AG04449 (cell line): Measurements from ENCODE around the gene DOCK2.
A peak's percentile ranks its signal among the peaks of the same experiment; 100 is the strongest.
"Not testable (repeated sequence)": the region's sequence is repeated elsewhere in the genome, so short reads cannot be mapped to it uniquely, and the experiment has no call there.

Experiments used
- CTCF ChIA-PET: fragments of 350-600 bp; formaldehyde crosslinking; extraction: SDS; loops from one replicate; lab custom pipeline; 2021; ENCODE audit warnings: antibody characterized with exemption; lab: Yijun Ruan, JAX
- POLR2A ChIA-PET: fragments of 400-600, 350-600 bp; formaldehyde crosslinking; extraction: SDS; loops from one replicate; lab custom pipeline; 2020; ENCODE audit warnings: antibody characterized with exemption, inconsistent platforms; lab: Yijun Ruan, JAX
- DNase-seq: peaks from one replicate; pipeline ENCODE4 v3.0.0-alpha.2; 2010; ENCODE audit warnings: low read depth, low spot score
- H3K4me3 ChIP-seq: 2 replicates; pipeline ENCODE4 v1.5.1; 2011; ENCODE audit warnings: low read depth, mild to moderate bottlenecking, control low read depth, low read length
- TF ChIP-seq, protein P1 (sequence below): IDR thresholded peaks from one replicate; pipeline ENCODE4 v1.5.1; 2011; ENCODE audit warnings: mild to moderate bottlenecking, moderate library complexity, low read length, control low read depth, inconsistent platforms; ENCODE audit not compliant: insufficient read depth; ENCODE audit errors: missing control alignments

Gene DOCK2

DNA sequence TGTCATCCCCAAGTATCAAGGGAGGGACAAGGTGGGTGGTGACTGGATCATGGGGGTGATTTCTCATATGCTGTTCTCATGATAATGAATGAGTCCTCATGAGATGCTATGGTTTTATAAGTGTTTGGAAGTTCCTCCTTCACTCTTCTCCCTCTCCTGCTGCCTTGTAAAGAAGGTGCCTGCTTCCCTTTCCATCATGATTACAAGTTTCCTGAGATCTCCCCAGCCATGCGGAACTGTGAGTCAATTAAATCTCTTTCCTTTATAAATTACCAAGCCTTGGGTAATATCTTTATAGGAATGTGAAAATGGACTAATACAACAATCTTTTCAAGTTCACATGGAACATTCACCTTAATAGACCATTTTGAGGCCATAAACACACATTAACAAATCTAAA, 21.5 kb upstream of the DOCK2 start:
- no peak overlapping the region for H3K4me3 ChIP-seq
- ChIA-PET CTCF (no interaction called here), POLR2A (no interaction called here)
- no peak for DNase-seq
- TF ChIP-seq, protein P1, sequence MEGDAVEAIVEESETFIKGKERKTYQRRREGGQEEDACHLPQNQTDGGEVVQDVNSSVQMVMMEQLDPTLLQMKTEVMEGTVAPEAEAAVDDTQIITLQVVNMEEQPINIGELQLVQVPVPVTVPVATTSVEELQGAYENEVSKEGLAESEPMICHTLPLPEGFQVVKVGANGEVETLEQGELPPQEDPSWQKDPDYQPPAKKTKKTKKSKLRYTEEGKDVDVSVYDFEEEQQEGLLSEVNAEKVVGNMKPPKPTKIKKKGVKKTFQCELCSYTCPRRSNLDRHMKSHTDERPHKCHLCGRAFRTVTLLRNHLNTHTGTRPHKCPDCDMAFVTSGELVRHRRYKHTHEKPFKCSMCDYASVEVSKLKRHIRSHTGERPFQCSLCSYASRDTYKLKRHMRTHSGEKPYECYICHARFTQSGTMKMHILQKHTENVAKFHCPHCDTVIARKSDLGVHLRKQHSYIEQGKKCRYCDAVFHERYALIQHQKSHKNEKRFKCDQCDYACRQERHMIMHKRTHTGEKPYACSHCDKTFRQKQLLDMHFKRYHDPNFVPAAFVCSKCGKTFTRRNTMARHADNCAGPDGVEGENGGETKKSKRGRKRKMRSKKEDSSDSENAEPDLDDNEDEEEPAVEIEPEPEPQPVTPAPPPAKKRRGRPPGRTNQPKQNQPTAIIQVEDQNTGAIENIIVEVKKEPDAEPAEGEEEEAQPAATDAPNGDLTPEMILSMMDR = no peak

DNA sequence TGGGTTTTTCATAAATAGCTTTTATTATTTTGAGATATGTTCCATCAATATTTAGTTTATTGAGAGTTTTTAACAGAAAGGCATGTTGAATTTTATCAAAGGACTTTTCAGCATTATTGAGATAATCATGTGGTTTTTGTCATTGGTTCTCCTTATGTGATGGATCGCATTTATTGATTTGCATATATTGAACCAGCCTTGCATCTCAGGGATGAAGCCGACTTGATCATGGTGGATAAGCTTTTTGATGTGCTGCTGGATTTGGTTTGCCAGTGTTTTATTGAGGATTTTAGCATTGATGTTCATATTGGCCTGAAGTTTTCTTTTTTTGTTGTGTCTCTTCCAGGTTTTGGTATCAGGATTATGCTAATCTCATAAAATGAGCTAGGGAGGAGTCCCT, 12.8 kb upstream of the DOCK2 start:
- CTCF ChIA-PET = interaction anchor here (1.0 to 1.7 kb wide), 4 partner anchors 18 to 447 kb away, joined by 3 to 5 read pairs (median 4); partner anchors contain the start of gene INSYN2B
- DNase-seq, H3K4me3 ChIP-seq: not testable (repeated sequence)
- POLR2A ChIA-PET = interaction anchor here (0.8 kb wide), 1 partner anchor 47 kb away, joined by 3 read pairs; no protein-coding TSS in a partner anchor

DNA sequence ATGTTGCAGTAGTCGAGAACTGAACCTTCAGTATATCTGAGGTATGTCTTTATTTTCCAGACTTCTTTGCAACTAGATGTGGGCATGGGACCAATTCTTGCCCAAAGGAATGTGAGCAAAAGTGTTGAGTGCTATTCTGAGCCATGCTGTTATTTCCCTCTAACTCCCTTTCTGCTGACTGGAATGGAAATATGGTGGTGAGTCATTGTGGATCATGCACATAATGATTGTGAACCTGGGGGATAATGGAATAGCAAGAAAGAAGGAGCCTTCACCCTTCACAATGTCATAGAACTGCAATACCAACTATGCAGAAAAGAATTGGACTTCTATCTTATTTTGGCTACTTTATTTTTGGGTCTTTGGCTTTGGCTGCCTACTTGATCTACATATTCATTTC, 10.3 kb upstream of the DOCK2 start:
- H3K4me3 ChIP-seq = no peak overlapping the region
- DNase-seq = peak; percentile 91
- TF ChIP-seq, protein P1 = no peak
- POLR2A ChIA-PET = no interaction called here
- CTCF ChIA-PET = no interaction called here

DNA sequence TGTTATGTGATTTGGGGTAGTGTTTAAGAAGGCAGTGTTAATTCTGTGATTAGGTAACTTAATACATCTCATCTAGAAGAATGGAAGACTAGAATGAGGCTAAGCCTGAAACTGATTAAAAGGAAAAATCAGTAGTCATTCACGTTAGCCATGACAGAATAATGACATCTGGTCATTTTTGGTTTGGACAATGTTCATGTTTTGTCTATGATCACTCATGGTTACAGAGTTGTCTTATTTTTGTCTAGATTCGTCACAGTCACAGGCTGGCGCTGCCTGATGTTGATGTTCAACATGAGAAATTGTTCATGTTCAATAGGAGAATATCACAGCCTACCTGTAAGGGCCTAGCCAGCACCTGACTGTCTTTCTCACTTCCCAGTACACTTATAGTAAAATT, 9.5 kb upstream of the DOCK2 start:
- ChIA-PET CTCF (no interaction called here), POLR2A (no interaction called here)
- TF ChIP-seq, protein P1 = no peak
- DNase-seq = no peak
- H3K4me3 ChIP-seq = no peak overlapping the region

DNA sequence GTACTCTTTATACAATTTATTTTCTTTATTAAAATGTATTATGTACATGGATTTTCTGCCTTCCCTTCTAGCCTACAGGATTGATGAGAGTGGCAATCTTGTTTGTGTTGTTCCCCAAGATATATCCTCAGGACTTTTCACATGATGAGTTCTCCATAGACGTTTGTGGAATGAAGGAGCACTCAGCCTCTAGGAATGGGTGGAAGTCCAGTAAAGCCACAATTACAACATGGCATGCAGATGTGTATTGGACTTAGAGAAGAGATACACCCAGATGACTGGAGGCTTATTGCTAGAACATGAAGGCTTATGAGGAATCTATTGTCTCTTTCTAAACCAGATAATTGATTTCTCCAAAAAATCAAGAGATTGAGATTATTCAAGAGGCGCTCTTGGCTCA, 8.2 kb upstream of the DOCK2 start:
- DNase-seq = peak; percentile 82
- CTCF ChIA-PET = no interaction called here
- TF ChIP-seq, protein P1 = no peak
- H3K4me3 ChIP-seq = no peak overlapping the region
- POLR2A ChIA-PET = no interaction called here

DNA sequence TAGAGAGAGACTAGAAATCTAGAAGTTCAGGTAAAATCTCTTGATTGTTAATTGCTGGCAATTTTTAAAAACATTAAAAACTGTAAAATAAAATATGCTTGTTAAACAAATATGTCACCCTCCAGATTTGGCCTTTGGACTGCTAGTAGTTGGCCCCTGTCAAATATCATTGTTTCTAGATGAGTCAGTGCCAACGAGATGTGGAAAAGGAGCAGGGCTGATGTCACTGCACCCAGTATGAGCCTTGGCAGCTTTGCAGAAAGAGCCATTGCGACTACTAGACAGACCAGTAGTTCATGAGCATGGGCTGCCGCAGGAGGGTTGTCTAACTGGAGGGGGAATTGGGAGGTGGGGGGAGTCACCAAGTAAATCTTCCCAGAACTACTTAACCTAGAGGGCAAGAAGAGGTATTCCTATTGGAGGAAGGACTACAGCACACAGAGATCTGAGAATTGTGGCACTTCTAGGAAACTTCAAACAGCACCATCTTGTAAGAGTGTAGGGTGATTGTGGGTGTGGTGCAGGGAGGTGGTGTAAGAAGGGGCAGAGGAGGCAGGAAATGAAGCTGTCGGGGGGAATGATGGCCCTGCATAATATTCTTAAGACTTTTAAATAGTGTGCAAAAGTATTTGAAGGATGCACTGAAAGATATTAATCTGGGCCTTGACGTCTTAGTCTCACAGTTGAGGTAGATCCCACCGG, 7.1 kb upstream of the DOCK2 start:
- ChIA-PET CTCF (interaction anchor here (0.6 kb wide), 1 partner anchor 351 kb away, joined by 3 read pairs; no protein-coding TSS in a partner anchor), POLR2A (interaction anchor here (0.7 kb wide), 2 partner anchors 8 to 66 kb away, joined by 3 to 4 read pairs; no protein-coding TSS in a partner anchor)
- H3K4me3 ChIP-seq = no peak overlapping the region
- TF ChIP-seq, protein P1 = no peak
- DNase-seq = peak; percentile 62
